ENCODE measurements around the gene ALAD. TPM values are rescaled to one million over a fixed set of nuclear protein-coding genes. Genes with fewer than 3 reads are reported as not detected.
A peak's percentile ranks its signal among the peaks of the same experiment; 100 is the strongest.

Gene ALAD
- total and polyA plus RNA-seq, 2 of the 13 experiments (the other 11 are each of a cell fraction or from before 2014, with no cell fraction given): 21.8 to 30.1 TPM

GRCh38 chr9:113376634-113377567, 24.2 kb downstream of the ALAD start, which contains the start of gene HDHD3 (continued):
- TF ChIP-seq, protein P1, sequence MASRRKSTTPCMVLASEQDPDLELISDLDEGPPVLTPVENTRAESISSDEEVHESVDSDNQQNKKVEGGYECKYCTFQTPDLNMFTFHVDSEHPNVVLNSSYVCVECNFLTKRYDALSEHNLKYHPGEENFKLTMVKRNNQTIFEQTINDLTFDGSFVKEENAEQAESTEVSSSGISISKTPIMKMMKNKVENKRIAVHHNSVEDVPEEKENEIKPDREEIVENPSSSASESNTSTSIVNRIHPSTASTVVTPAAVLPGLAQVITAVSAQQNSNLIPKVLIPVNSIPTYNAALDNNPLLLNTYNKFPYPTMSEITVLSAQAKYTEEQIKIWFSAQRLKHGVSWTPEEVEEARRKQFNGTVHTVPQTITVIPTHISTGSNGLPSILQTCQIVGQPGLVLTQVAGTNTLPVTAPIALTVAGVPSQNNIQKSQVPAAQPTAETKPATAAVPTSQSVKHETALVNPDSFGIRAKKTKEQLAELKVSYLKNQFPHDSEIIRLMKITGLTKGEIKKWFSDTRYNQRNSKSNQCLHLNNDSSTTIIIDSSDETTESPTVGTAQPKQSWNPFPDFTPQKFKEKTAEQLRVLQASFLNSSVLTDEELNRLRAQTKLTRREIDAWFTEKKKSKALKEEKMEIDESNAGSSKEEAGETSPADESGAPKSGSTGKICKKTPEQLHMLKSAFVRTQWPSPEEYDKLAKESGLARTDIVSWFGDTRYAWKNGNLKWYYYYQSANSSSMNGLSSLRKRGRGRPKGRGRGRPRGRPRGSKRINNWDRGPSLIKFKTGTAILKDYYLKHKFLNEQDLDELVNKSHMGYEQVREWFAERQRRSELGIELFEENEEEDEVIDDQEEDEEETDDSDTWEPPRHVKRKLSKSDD (CRISPR knock-in tag; IDR thresholded peaks at IDR 0.05; ENCODE audit: low read depth): 0 out of 2 replicates have a peak, but pooled peaks have one; percentile 38
- TF ChIP-seq POLR2A (IDR thresholded peaks at IDR 0.05; ENCODE audit: insufficient read depth in 1 of 2, low read depth in 2 of 2, low read length in 2 of 2): peak; percentile 70 to 89
- peak; percentile 73; the same call in 1 of the 2 replicates for TF ChIP-seq ZNF83 (CRISPR knock-in tag; IDR thresholded peaks at IDR 0.05; ENCODE audit: borderline replicate concordance)
- no peak for TF ChIP-seq ZFP36 (IDR thresholded peaks at IDR 0.05; ENCODE audit: borderline replicate concordance, low read depth, low read length, partially characterized antibody)
- TF ChIP-seq, protein P2, sequence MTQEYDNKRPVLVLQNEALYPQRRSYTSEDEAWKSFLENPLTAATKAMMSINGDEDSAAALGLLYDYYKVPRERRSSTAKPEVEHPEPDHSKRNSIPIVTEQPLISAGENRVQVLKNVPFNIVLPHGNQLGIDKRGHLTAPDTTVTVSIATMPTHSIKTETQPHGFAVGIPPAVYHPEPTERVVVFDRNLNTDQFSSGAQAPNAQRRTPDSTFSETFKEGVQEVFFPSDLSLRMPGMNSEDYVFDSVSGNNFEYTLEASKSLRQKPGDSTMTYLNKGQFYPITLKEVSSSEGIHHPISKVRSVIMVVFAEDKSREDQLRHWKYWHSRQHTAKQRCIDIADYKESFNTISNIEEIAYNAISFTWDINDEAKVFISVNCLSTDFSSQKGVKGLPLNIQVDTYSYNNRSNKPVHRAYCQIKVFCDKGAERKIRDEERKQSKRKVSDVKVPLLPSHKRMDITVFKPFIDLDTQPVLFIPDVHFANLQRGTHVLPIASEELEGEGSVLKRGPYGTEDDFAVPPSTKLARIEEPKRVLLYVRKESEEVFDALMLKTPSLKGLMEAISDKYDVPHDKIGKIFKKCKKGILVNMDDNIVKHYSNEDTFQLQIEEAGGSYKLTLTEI (CRISPR knock-in tag; conservative IDR thresholded peaks at IDR 0.05): no peak
- peak; percentile 59; the same call in 1 of the 2 replicates for TF ChIP-seq KDM5A (IDR thresholded peaks at IDR 0.05; ENCODE audit: borderline replicate concordance, low read length)
- no peak for TF ChIP-seq ZNF839 (CRISPR knock-in tag; IDR thresholded peaks at IDR 0.05; ENCODE audit: borderline replicate concordance)
- TF ChIP-seq ZNF670 (CRISPR knock-in tag; IDR thresholded peaks at IDR 0.05; ENCODE audit: borderline replicate concordance): peak; percentile 76; the same call in 1 of the 2 replicates
- TF ChIP-seq ZNF574 (CRISPR knock-in tag; IDR thresholded peaks at IDR 0.05): no peak
- TF ChIP-seq ZMAT5 (CRISPR knock-in tag; IDR thresholded peaks at IDR 0.05; ENCODE audit: borderline replicate concordance, low read depth): no peak
- no peak for TF ChIP-seq NFKBIZ (CRISPR knock-in tag; IDR thresholded peaks at IDR 0.05)
- no peak for TF ChIP-seq FOXM1 (CRISPR knock-in tag; IDR thresholded peaks at IDR 0.05)
- TF ChIP-seq TOE1 (CRISPR knock-in tag; IDR thresholded peaks at IDR 0.05): no peak
- no peak for TF ChIP-seq ZNF274 (CRISPR knock-in tag; IDR thresholded peaks at IDR 0.05)
- TF ChIP-seq HES4 (CRISPR knock-in tag; IDR thresholded peaks at IDR 0.05; ENCODE audit: borderline replicate concordance): peak; percentile 69
- TF ChIP-seq ZNF878 (CRISPR knock-in tag; IDR thresholded peaks at IDR 0.05): peak; percentile 44; the same call in 1 of the 2 replicates
- TF ChIP-seq, protein P3, sequence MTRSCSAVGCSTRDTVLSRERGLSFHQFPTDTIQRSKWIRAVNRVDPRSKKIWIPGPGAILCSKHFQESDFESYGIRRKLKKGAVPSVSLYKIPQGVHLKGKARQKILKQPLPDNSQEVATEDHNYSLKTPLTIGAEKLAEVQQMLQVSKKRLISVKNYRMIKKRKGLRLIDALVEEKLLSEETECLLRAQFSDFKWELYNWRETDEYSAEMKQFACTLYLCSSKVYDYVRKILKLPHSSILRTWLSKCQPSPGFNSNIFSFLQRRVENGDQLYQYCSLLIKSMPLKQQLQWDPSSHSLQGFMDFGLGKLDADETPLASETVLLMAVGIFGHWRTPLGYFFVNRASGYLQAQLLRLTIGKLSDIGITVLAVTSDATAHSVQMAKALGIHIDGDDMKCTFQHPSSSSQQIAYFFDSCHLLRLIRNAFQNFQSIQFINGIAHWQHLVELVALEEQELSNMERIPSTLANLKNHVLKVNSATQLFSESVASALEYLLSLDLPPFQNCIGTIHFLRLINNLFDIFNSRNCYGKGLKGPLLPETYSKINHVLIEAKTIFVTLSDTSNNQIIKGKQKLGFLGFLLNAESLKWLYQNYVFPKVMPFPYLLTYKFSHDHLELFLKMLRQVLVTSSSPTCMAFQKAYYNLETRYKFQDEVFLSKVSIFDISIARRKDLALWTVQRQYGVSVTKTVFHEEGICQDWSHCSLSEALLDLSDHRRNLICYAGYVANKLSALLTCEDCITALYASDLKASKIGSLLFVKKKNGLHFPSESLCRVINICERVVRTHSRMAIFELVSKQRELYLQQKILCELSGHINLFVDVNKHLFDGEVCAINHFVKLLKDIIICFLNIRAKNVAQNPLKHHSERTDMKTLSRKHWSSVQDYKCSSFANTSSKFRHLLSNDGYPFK (CRISPR knock-in tag; IDR thresholded peaks at IDR 0.05; ENCODE audit: borderline replicate concordance): no peak

Measured in HepG2 (cell line).